PC-9 (cell line): Measurements from ENCODE around the gene FAM114A1.

Experiments
- EZH2 ChIP-seq: fragments of 200-600 bp; sonication (generic); IDR thresholded peaks from 2 replicates; pipeline ENCODE4 v1.8.0; 2017; ENCODE audit warnings: antibody characterized with exemption, low read depth
- TF ChIP-seq, protein P1 (sequence below): fragments of 200-600 bp; sonication (generic); conservative IDR thresholded peaks from 2 replicates; pipeline ENCODE4 v1.6.1; 2017; ENCODE audit warnings: mixed run types, antibody characterized with exemption, mild to moderate bottlenecking, moderate library complexity

DNA sequence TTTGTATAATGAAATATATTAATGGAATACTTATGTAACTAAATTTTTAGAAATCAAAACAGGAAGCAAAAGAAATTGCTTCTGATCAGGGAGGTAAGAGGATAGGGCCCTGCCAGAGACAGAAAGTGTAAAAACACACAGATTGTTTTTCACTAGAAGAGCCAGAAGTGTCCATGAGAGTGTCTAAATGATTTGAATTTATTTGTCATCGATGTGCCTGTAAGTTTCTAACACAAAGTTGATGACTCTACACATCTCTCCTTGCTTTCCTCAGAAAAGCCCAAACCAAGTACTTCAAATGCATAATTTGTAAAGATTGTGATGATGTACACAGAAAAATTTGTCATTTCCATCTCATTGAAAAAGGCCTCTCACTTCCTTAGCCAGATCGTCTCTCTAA is 84.0 kb downstream of the FAM114A1 start:
- TF ChIP-seq, protein P1, sequence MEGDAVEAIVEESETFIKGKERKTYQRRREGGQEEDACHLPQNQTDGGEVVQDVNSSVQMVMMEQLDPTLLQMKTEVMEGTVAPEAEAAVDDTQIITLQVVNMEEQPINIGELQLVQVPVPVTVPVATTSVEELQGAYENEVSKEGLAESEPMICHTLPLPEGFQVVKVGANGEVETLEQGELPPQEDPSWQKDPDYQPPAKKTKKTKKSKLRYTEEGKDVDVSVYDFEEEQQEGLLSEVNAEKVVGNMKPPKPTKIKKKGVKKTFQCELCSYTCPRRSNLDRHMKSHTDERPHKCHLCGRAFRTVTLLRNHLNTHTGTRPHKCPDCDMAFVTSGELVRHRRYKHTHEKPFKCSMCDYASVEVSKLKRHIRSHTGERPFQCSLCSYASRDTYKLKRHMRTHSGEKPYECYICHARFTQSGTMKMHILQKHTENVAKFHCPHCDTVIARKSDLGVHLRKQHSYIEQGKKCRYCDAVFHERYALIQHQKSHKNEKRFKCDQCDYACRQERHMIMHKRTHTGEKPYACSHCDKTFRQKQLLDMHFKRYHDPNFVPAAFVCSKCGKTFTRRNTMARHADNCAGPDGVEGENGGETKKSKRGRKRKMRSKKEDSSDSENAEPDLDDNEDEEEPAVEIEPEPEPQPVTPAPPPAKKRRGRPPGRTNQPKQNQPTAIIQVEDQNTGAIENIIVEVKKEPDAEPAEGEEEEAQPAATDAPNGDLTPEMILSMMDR: no peak
- TF ChIP-seq EZH2: no peak
